Muscle of leg (tissue), 11 donors: ENCODE measurements around the gene YES1. TPM values are rescaled to one million over a fixed set of nuclear protein-coding genes. Genes with fewer than 3 reads are reported as not detected.
"Not testable (repeated sequence)": the region's sequence is repeated elsewhere in the genome, so short reads cannot be mapped to it uniquely, and the experiment has no call there.

ENCODE experiments used
- DNase-seq: peaks from one replicate; pipeline ENCODE4 v3.0.0; 2013
- H3K27ac ChIP-seq: one replicate; pipeline ENCODE4 v1.5.1; 2013; ENCODE audit warnings: mild to moderate bottlenecking, low read length, control low read depth
- H3K27me3 ChIP-seq: one replicate; pipeline ENCODE4 v1.6.1; 2013; ENCODE audit warnings: low read length; ENCODE audit not compliant: control insufficient read depth, insufficient read depth
- H3K36me3 ChIP-seq: one replicate; pipeline ENCODE4 v1.6.1; 2013; ENCODE audit warnings: low read length; ENCODE audit not compliant: control insufficient read depth, insufficient read depth
- H3K4me1 ChIP-seq: one replicate; pipeline ENCODE4 v1.6.1; 2013; ENCODE audit warnings: low read length; ENCODE audit not compliant: control insufficient read depth, insufficient read depth
- H3K4me3 ChIP-seq: one replicate; pipeline ENCODE4 v1.5.1; 2013; ENCODE audit warnings: low read length, control low read depth
- H3K9me3 ChIP-seq: replicated peaks from 2 replicates; pipeline ENCODE4 v1.6.1; 2013; ENCODE audit warnings: low read depth, low read length; ENCODE audit not compliant: control insufficient read depth
- WGBS: methylation state at CpG from one replicate; pipeline ENCODE4 v1.1.5; 2013; ENCODE audit warnings: missing lambda C conversion rate; ENCODE audit not compliant: insufficient coverage; 5-methylcytosine and 5-hydroxymethylcytosine counted together
- polyA plus RNA-seq, 8 donors: library from polyadenylated mRNA; unstranded; fragments of 120-200 nt; gene quantifications; one replicate each; pipeline versions ENCODE4 v1.2.1 to v1.2.3, GENCODE V29; 2013; ENCODE audit warnings: inconsistent platforms in 1 of 8, low replicate concordance in 1 of 8; ENCODE audit not compliant: insufficient read length in 8 of 8, insufficient read depth in 1 of 8
- total RNA-seq: library from RNA; stranded (reverse); fragments of 120-200 nt; gene quantifications from one replicate; pipeline ENCODE4 v1.2.4, GENCODE V29; 2013

The YES1 gene
- total and polyA plus RNA-seq, 9 donors: 36.1 to 70.0 (median 56.6) TPM

DNA sequence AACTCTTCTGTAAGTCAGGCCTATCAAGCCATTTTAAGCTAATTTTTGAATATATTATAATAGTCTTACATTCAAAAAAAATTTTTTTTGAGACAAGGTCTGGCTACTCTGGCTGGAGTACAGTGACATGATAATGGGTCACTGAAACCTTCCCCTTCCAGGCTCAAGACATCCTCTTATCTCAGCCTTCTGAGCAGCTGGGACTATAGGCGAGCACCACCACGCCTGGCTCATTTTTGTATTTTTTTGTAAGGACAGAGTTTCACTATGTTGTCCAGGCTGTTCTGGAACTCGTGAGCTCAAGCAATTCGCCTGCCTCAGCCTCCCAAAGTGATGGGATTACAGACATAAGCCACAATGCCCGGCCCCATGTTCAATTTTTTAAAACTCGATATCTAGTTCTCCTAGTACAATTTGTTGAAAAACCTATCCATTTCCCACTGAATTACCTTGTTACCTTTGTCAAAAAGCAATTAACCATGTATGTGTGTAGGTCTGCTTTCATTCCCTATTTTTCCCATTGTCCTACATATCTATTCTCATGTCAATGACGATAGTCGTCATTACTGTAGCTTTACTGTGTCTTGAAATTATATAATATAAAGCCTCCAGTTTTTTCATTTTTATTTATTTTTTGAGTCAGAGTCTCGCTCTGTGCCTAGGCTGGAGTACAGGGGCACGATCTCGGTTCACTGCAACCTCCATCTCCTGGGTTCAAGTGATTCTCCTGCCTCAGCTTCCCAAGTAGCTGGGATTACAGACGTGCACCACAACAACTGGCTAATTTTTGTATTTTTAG, 44.8 kb downstream of the YES1 start:
- H3K36me3 ChIP-seq: no peaks in the 10 kb centered on the region

DNA sequence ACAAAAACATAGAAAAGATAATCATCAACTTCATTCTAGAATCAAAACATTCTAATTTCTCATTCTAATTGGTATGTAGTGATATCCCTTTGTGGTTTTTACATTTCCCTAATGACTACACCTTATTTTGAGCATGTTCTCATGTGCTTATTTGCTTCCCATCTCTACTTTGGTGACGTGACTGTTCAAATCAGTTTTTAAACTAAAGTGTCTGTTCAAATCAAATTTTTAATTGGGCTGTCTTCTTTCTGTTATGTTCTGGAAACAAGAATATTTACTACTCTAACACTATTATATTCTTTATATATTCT, 45.5 kb downstream of the YES1 start:
- H3K4me1 ChIP-seq: no peaks in the 10 kb centered on the region
- no peak overlapping the region for H3K27ac ChIP-seq
- WGBS: no CpG with 5 or more reads among the region's 1 CpG
- no peaks in the 10 kb centered on the region for H3K9me3 ChIP-seq
- no peaks in the 10 kb centered on the region for H3K27me3 ChIP-seq
- H3K4me3 ChIP-seq: no peak overlapping the region
- no peak for DNase-seq
- no peaks in the 10 kb centered on the region for H3K36me3 ChIP-seq

More for the DNA sequence above, 44.8 kb downstream of the YES1 start:
- no peaks in the 10 kb centered on the region for H3K9me3 ChIP-seq
- WGBS: 95% methylated on average over 6 of the region's 12 CpGs
- H3K4me3 ChIP-seq: no peak overlapping the region
- H3K27me3 ChIP-seq: no peaks in the 10 kb centered on the region
- no peak for DNase-seq
- H3K27ac ChIP-seq: no peak overlapping the region
- H3K4me1 ChIP-seq: no peaks in the 10 kb centered on the region

DNA sequence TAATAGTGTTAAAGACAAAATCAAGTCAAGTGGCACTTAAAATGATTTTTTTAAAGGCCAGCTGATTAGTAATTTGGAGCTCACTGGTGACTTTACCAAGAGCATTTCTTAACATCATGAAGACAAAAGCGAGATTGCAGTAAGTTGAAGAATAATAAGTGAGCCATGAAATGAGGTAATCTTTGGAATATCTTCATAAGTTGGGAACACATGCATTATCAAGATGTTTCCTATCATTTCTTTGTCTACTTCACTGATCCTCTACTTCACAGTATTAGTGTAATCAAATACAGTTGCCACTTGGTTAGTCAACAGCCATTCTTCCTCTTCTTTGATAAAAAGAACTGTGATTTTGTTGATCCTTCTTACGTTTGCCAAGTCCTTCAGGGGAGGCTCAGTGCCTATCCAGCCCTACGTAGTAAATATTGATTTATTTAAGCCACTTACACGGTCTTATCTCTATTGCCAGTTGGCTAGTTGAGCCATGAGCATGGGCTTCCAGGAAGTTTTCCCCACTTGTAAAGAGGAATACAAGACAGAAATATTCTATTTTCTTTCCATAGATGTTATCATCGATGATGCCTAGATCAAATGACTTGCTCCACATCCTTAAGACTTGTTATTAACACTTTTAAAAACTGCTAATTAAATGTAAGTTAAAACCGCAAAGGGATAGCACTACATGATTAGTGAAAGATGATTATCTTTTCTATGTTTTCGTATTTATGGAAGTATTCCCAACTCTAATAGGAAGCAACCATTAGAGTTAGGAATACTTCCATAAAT, 46.1 kb downstream of the YES1 start:
- no peak for DNase-seq
- Histone ChIP-seq H3K27ac (no peak overlapping the region), H3K27me3 (no peaks in the 10 kb centered on the region), H3K36me3 (no peaks in the 10 kb centered on the region), H3K4me3 (no peak overlapping the region), H3K4me1 (no peaks in the 10 kb centered on the region), H3K9me3 (no peaks in the 10 kb centered on the region)
- no CpG with 5 or more reads among the region's 7 CpGs for WGBS

DNA sequence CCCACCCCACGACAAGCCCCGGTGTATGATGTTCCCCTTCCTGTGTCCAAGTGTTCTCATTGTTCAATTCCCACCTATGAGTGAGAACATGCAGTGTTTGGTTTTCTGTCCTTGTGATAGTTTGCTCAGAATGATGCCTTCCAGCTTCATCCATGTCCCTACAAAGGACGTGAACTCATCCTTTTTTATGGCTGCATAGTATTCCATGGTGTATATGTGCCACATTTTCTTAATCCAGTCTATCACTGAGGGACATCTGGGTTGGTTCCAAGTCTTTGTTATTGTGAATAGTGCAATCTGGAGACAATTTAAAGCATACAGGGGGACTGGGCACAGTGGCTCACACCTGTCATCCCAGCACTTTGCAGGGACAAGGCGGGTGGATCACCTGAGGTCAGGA, 52.2 kb downstream of the YES1 start:
- WGBS: 86% methylated on average over 1 of the region's 4 CpGs
- DNase-seq, H3K27me3 ChIP-seq, H3K9me3 ChIP-seq, H3K27ac ChIP-seq, H3K4me3 ChIP-seq, H3K4me1 ChIP-seq, H3K36me3 ChIP-seq: not testable (repeated sequence)

DNA sequence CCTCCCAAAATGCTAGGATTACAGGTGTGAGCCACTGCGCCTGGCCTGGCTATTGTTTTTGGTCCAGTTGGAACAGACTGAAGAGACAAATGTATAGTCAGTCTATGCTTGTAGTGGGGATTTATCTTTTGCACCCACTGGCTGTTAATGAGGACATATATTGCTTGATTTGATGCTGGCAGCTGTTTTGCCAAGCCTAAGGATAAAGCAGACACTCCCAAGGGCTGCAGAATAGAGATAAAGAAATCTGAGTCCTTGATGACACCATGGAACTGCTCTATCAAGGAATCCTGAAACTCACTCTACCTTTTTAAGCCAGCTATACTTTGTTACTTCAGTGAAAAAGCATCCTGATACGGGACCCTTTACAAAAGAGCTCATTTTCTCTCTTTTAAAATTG, 56.5 kb downstream of the YES1 start:
- DNase-seq: no peak
- peaks cover 15% of the 10 kb centered on the region for H3K36me3 ChIP-seq
- H3K9me3 ChIP-seq: no peaks in the 10 kb centered on the region
- 100% methylated on average over 1 of the region's 2 CpGs for WGBS
- no peak overlapping the region for H3K27ac ChIP-seq
- H3K4me1 ChIP-seq: no peaks in the 10 kb centered on the region
- H3K4me3 ChIP-seq: no peak overlapping the region
- H3K27me3 ChIP-seq: no peaks in the 10 kb centered on the region

DNA sequence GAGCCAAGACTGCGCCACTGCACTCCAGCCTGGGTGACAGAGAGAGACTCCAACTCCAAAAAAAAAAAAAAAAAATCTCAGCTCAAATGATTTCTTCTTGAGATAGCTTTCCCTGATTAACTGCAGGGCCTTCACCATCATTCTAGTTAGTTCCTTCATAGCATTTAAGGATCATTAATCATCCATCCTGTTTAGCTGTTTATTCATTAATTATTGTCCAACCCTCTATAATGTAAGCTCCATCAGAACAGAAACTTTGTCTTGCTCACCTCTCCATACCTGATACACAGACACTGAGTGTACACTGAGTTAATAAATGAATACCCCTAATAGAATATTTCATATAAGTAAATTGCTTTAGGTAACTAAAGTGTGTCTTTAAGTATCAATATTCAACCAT, 57.4 kb downstream of the YES1 start:
- no peaks in the 10 kb centered on the region for H3K9me3 ChIP-seq
- H3K4me3 ChIP-seq: no peak overlapping the region
- no peak overlapping the region for H3K27ac ChIP-seq
- H3K4me1 ChIP-seq: no peaks in the 10 kb centered on the region
- H3K36me3 ChIP-seq: peaks cover 15% of the 10 kb centered on the region
- no peaks in the 10 kb centered on the region for H3K27me3 ChIP-seq
- DNase-seq: no peak
- WGBS: no CpG with 5 or more reads among the region's 1 CpG

DNA sequence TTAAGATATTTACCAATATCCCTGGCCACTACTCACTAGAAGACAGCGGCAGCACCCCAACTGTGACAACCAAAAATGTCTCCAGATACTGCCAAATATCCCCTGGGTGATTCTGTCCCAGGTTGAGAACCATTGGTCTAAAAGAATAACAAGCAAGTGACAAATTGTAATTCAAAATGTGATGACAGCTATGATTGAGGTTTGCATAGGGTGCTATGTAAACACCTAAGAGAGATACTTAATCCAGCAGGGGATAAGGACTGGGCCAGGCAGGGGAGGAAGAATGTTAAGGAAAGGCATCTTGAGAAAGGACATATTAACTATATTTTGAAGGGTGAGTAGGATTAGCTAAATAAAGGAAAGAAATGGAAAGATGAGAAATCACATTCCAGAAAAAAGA, 61.6 kb downstream of the YES1 start:
- Histone ChIP-seq H3K4me1 (no peaks in the 10 kb centered on the region), H3K9me3 (no peaks in the 10 kb centered on the region), H3K4me3 (no peak overlapping the region), H3K27ac (no peak overlapping the region), H3K27me3 (no peaks in the 10 kb centered on the region), H3K36me3 (peaks cover 14% of the 10 kb centered on the region)
- no CpG with 5 or more reads among the region's 1 CpG for WGBS
- no peak for DNase-seq

DNA sequence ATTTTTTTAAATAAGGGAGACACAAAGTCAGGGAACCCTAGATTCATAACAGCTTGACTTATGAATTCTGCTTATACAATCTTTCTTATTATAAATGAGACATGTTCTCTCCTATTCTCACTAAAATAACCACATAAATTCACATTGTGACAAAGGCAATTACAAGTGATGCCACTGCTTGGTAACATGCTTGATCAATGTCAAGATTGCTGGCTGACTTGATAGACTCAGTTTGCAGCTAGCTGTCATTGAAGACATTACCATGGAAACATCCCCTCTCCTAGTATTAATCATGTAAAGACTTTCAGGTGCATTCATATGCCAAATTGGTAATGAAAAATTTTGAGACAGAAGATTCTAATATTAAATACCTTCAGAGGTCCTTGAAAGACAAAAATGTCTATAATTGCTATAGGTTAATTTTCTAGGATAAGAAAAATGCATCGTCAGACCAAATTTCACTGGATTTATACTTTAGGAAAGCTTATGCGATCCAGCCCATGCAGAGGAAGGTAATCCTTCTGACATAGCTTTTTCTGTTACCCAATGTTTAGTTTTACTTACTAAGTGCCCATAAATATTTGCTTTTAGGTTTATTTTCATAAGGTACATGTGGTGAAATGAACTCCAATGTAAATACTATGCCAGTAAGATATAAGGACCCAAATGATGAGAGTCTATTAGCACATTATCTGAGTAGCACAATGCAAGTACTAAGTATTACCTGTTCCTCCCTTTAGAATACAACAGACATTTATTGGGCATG, 67.0 kb downstream of the YES1 start:
- WGBS: no CpG with 5 or more reads among the region's 2 CpGs
- H3K4me1 ChIP-seq: no peaks in the 10 kb centered on the region
- H3K36me3 ChIP-seq: peaks cover 16% of the 10 kb centered on the region
- no peak overlapping the region for H3K4me3 ChIP-seq
- H3K27me3 ChIP-seq: no peaks in the 10 kb centered on the region
- no peaks in the 10 kb centered on the region for H3K9me3 ChIP-seq
- DNase-seq: no peak
- no peak overlapping the region for H3K27ac ChIP-seq

DNA sequence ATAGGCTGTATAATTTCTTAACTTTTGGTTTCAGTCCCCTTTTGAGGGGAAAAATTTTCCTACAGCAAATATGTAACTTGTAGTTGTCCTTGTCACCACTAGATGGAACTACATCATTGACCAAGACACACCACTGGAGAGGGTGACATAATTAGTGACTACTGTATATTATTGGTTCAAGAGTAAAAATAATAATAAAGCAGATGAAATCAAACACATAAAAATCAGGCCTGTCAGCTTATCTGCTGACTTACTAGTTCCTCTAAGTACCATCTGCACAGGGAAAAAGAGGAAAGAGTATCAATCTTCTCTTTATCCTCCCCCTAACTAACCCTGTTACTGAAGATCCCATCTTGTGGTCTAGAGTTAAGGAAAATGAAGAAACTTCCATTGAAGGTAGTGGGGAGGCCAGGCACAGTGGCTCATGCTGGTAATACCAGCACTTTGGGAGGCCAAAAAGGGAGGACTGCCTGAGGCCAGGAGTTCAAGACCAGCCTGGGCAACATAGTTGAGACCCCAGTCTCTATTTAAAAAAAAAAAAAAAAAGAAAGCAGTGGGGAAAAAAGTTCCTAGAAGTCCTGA, 70.0 kb downstream of the YES1 start:
- no peaks in the 10 kb centered on the region for H3K27me3 ChIP-seq
- H3K4me1 ChIP-seq: no peaks in the 10 kb centered on the region
- peaks cover 22% of the 10 kb centered on the region for H3K36me3 ChIP-seq
- H3K9me3 ChIP-seq: no peaks in the 10 kb centered on the region
- H3K27ac ChIP-seq: no peak overlapping the region
- DNase-seq: peak; percentile 55
- no peak overlapping the region for H3K4me3 ChIP-seq

DNA sequence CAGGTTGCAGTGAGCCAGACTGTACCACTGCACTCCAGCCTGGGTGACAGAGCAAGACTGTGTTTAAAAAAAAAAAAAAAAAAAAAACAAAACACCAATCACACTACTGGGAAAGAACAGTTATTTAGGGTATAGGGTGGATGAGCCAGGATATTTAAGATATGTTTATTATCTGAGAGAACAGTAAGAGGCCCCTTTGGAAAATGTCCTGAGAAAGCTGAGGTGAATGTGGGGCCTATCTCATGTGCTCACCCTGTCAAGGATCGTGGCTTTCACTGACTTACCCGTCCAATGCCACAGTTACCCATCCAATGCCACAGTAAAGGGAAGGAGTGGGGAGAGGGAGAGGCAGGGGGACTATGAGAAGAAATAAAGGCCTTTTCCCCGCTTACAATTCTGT, 79.7 kb downstream of the YES1 start:
- peaks cover 32% of the 10 kb centered on the region for H3K36me3 ChIP-seq
- DNase-seq: no peak
- no peaks in the 10 kb centered on the region for H3K9me3 ChIP-seq
- no peaks in the 10 kb centered on the region for H3K27me3 ChIP-seq
- WGBS: 80% methylated on average over 1 of the region's 3 CpGs
- H3K4me3 ChIP-seq: no peak overlapping the region
- H3K27ac ChIP-seq: no peak overlapping the region
- no peaks in the 10 kb centered on the region for H3K4me1 ChIP-seq
